Activated T-helper 9 cell treated with anti-CD3 and anti-CD28 coated beads, Interleukin-2, amount 50 U/mL, for 16 hours (primary cell): ENCODE measurements around the gene ZNF324.
A peak's percentile ranks its signal among the peaks of the same experiment; 100 is the strongest.
"Not testable (repeated sequence)": the region's sequence is repeated elsewhere in the genome, so short reads cannot be mapped to it uniquely, and the experiment has no call there.

Source experiments
- DNase-seq: peaks from one replicate; pipeline ENCODE4 v3.0.0-alpha.2; 2020; ENCODE audit warnings: low read depth

The ZNF324 gene

GRCh38 chr19:58466760-58467589, at the start of gene ZNF324:
ZNF324 (plus strand) TSS chr19:58467080; CDS start chr19:58469186, 2,106 bp downstream.
- peak; percentile 97 for DNase-seq

GRCh38 chr19:58428617-58429016, 38.3 kb upstream of the ZNF324 start:
- no peak for DNase-seq

DNA sequence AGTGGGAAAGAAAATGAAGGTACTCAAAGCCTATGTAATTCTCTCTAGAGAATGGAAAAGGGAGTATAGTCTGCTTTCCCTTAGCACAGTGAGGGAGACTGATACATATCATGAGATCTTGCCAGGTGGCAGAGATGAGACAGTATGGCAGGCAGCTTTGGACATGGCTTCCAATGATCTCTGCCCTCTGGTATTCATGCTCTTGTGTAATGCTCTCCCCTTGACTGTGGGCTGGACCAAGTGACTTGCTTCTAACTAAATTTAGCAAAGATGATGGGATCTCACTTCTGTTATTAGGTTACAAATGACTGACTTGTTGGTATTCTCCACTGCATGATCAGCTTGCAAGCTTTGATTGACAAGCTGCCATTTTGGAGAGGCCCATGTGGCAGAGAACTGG, 37.1 kb upstream of the ZNF324 start:
- DNase-seq, result no peak

DNA sequence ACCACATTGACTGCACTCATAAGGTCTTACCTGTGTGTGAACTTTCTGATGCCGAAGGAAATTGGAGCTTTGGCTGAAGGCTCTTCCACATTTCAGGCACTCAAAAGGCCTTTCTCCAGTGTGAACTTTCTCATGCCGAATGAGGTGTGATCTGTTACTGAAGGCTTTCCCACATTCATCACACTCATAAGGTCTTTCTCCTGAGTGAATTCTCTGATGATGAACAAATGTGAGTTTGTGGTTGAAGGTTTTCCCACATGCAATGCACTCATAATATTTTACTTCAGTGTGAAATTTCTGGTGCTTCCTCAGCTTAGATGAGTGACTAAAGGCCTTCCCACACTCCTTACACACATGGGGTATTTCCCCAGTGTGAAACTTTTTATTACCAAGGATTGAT, 32.7 kb upstream of the ZNF324 start:
- DNase-seq, result no peak

DNA sequence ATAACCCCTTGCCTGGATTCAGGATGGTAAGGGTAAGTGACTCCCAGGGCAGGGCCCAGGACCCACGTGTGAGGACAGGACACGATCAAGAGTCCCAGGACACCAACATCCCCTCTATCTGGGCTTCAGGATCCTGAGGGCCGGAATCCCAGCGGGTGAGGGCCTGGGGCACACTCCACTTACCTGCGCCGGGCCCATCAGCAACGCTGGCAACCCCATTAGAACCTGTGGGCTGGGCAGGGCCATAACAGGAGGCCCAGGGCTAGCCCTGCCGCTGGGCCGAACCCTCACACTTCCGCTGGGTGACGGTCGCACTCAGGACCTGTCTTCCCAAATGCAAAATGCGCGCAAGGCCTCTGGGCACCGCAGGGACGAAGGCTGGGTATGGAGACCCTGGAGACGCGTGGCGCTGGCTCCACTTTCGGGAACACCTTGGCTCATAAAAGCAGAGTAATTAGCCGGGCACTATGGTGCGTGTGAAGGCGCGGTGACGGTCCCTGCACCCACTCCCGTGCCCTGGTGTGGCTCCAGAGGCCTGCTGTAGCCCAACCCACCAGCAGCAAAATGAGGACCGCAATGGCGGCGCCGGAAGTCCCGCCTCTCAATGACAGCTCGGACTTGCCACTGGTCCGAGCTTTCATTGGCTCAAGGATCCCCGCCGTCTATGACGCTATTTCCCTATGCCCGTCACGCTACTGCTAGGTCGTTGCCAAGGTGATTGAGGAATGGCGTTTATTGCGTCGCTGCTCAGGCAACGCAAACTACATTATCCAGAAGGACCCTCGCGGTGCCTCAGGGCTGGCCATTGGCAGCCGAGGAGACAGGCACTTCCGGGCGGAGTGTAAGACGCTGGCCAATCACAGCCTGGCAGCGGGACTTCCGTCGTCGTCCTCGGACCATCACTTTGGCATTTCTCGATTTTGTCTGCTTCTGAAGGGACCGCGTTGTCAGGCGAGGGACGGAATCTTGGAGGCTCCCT, 27.0 kb upstream of the ZNF324 start, which contains the start of gene ZNF132:
Gene ZNF132 (minus strand): TSS at position 578 of the 979 bp plus-strand sequence. CDS start 332 bp downstream, at position 246.
- peak; percentile 90 for DNase-seq

DNA sequence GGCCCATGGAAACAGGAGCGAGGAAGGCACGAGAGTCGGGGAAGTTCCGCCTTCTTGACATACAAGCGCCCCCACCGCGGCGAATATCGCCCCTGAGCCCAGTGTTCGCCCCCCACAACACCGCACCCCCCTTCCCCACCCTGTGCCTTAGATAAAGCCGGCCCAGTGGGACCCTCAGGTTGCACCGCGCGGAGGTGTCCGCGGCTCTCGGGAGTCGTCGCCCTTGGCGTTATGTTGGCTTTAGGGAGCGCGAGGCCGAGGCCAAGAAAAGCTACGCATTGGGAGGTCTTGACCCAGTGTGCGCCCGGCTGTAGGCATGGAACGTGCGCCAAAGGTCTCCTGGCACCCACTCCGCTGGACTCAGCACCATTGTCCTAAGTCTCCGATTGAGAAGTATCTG, 26.3 kb upstream of the ZNF324 start:
- DNase-seq, result no peak

GRCh38 chr19:58442986-58443385, 23.9 kb upstream of the ZNF324 start:
- DNase-seq, result not testable (repeated sequence)

- DNase-seq, result not testable (repeated sequence)
Measured at GRCh38 chr19:58448860-58449259, 18.0 kb upstream of the ZNF324 start.

GRCh38 chr19:58449980-58450379, 16.9 kb upstream of the ZNF324 start:
- DNase-seq, result not testable (repeated sequence)

GRCh38 chr19:58450856-58451357, 16.0 kb upstream of the ZNF324 start:
- DNase-seq, result no peak

GRCh38 chr19:58451358-58452101, 15.3 kb upstream of the ZNF324 start, which contains the start of gene ZNF324B:
ZNF324B (plus strand) TSS chr19:58451622; CDS start chr19:58453702, 2,080 bp downstream.
- DNase-seq, result peak; percentile 94

- DNase-seq, result no peak
Measured at GRCh38 chr19:58453743-58454142, 13.1 kb upstream of the ZNF324 start.

- DNase-seq, result no peak
Measured at GRCh38 chr19:58455306-58455705, 11.6 kb upstream of the ZNF324 start.

DNA sequence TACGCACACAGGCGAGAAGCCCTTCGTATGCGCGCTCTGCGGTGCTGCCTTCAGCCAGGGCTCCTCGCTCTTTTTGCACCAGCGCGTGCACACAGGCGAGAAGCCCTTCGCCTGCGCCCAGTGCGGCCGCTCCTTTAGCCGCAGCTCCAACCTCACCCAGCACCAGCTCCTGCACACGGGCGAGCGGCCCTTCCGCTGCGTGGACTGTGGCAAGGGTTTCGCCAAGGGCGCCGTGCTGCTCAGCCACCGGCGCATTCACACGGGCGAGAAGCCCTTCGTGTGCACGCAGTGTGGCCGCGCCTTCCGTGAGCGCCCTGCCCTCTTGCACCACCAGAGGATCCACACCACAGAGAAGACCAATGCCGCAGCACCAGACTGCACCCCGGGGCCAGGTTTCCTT, 10.8 kb upstream of the ZNF324 start:
- no peak for DNase-seq

DNA sequence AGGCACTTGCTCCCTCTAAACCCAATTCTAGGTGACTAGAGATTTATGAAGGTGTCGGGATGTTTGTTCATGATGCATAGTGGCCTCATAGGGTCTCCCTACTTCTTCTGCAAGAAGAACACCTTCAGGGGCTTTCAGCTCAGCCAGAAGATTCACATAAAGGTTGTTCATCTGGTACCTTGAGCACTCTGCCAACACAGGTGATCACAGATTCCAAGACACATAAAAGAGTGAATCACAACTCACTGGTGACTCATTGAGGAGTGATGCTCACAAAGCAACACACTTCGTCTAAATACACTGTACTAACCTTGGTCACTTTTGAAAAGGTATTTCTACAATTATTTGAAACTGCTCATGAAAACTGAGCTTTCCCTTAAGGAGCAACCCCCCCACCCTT, 6.8 kb upstream of the ZNF324 start:
- DNase-seq, result no peak

DNA sequence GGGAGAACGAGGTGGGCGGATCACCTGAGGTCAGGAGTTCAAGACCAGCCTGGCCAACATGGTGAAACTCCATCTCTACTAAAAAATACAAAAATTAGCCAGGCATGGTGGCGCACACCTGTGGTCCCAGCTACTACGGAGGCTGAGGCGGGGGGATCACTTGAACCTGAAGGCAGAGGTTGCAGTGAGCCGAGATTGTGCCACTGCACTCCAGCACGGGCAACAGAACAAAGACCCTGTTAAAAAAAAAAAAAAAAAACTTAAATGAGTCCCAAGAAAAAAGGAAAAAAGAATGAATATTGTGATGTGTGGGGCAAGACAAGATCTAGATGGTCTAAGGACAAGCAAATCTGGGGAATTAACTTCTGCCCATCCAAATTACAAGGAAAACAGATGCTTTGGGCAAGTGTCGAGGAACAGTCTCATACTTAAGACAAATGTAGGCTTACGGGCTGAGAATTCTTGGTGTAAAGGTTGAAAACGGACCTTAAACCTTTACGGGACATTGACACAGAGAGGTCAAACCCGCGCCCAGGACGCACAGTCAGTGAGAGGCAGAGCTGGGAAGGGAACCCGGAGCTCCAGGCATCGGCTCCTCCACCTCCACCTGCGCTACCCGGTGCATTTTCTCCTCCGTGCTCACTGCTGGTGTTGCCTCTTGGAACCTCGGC, 656 bp upstream of the ZNF324 start:
- DNase-seq, result no peak

GRCh38 chr19:58468216-58468839, 1.4 kb downstream of the ZNF324 start:
- DNase-seq, result no peak

DNA sequence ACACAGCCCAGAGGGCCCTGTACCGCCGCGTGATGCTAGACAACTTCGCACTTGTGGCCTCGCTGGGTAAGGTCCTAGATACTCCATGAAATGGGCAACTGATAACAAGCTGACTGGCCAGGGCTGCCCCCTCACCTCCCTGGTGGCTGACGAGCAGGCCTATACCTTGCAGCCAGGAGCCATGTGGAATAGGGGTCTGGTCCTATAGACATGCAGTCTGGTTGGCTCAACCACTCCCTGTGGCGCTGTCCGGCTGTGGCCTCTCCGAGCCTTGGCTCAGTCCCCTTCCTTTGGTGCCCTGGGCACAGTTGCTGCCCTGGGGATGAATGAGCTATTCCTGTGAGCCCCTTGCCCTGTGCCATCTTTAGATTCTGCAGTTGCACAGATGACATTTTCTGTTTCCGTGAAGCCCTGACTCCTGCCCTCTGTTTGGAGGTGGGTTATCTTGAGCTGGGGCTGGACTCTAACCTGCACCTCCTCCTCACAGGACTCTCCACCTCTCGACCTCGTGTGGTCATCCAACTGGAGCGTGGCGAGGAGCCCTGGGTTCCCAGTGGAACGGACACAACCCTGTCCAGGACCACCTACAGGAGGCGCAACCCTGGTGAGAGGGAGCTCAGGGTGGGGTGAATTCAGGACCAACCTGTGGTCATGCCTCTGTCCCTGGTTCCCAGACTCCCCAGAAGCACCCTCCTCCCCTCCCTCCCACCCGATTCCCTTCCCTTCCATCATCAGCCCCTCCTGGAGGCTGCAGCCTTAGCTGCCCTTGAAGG, 2.5 kb downstream of the ZNF324 start:
- no peak for DNase-seq

DNA sequence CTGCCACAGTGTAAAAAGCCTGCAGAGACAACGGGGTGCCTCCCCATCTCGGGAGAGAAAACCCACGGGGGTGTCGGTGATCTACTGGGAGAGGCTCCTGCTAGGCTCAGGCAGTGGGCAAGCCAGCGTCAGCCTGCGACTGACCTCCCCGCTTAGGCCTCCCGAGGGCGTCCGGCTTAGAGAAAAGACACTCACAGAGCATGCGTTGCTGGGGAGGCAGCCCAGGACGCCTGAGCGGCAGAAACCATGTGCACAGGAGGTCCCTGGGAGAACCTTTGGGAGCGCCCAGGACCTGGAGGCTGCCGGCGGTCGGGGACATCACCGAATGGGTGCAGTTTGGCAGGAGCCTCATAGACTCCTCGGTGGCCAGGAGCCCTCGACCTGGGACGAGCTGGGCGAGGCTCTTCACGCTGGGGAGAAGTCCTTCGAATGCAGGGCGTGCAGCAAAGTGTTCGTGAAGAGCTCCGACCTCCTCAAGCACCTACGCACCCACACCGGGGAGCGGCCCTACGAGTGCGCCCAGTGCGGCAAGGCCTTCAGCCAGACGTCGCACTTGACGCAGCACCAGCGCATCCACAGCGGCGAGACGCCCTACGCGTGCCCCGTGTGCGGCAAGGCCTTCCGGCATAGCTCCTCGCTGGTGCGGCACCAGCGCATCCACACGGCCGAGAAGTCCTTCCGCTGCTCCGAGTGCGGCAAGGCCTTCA, 4.1 kb downstream of the ZNF324 start:
- not testable (repeated sequence) for DNase-seq
